AG04449 (cell line): Measurements from ENCODE around the gene CYFIP1.

Experiments
- CTCF ChIA-PET: fragments of 350-600 bp; formaldehyde crosslinking; extraction: SDS; loops from one replicate; lab custom pipeline; 2021; ENCODE audit warnings: antibody characterized with exemption; lab: Yijun Ruan, JAX
- POLR2A ChIA-PET: fragments of 400-600, 350-600 bp; formaldehyde crosslinking; extraction: SDS; loops from one replicate; lab custom pipeline; 2020; ENCODE audit warnings: antibody characterized with exemption, inconsistent platforms; lab: Yijun Ruan, JAX
- DNase-seq: peaks from one replicate; pipeline ENCODE4 v3.0.0-alpha.2; 2010; ENCODE audit warnings: low read depth, low spot score
- H3K4me3 ChIP-seq: 2 replicates; pipeline ENCODE4 v1.5.1; 2011; ENCODE audit warnings: low read depth, mild to moderate bottlenecking, control low read depth, low read length
- TF ChIP-seq, protein P1 (sequence below): IDR thresholded peaks from one replicate; pipeline ENCODE4 v1.5.1; 2011; ENCODE audit warnings: mild to moderate bottlenecking, moderate library complexity, low read length, control low read depth, inconsistent platforms; ENCODE audit not compliant: insufficient read depth; ENCODE audit errors: missing control alignments

CYFIP1 gene

DNA sequence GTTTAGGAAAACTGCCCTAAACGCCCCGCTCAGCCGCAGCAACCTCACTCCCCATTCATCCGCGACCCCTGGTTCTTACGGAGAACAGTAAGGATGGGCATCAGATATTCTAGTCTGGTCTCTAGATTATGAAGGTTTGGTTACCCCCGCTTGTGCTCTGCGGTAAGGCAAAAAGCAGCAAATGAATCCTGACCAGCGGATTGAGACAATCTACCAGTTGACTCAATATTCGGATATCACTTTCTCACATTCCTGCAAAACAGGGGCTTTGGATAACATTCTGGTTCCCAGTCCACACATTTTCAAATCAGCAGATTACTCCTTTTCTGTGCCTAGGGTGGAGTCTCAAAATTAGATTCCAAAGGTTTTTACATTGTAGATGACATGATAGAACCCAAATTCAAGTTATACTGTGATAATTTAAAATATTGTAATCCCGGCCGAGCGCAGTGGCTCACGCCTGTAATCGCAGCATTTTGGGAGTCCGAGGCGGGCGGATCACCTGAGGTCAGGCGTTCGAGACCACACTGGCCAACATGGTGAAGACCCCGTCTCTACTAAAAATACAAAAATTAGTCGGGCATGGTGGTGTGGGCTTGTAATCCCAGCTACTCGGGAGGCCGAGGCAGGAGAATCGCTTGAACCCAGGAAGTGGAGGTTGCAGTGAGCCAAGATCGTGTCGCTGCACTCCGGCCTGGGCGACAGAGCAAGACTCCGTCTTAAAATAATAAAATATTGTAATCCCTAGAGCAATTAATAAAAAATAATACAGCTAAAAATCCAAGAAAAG lies 1.1 kb upstream of the CYFIP1 start:
- POLR2A ChIA-PET = interaction anchor here (0.8 to 0.9 kb wide), 2 partner anchors 8 to 93 kb away, joined by 3 read pairs; no protein-coding TSS in a partner anchor
- CTCF ChIA-PET = no interaction called here
- H3K4me3 ChIP-seq = peak overlapping the region; percentile 87
- TF ChIP-seq, protein P1, sequence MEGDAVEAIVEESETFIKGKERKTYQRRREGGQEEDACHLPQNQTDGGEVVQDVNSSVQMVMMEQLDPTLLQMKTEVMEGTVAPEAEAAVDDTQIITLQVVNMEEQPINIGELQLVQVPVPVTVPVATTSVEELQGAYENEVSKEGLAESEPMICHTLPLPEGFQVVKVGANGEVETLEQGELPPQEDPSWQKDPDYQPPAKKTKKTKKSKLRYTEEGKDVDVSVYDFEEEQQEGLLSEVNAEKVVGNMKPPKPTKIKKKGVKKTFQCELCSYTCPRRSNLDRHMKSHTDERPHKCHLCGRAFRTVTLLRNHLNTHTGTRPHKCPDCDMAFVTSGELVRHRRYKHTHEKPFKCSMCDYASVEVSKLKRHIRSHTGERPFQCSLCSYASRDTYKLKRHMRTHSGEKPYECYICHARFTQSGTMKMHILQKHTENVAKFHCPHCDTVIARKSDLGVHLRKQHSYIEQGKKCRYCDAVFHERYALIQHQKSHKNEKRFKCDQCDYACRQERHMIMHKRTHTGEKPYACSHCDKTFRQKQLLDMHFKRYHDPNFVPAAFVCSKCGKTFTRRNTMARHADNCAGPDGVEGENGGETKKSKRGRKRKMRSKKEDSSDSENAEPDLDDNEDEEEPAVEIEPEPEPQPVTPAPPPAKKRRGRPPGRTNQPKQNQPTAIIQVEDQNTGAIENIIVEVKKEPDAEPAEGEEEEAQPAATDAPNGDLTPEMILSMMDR = no peak
- DNase-seq = no peak

DNA sequence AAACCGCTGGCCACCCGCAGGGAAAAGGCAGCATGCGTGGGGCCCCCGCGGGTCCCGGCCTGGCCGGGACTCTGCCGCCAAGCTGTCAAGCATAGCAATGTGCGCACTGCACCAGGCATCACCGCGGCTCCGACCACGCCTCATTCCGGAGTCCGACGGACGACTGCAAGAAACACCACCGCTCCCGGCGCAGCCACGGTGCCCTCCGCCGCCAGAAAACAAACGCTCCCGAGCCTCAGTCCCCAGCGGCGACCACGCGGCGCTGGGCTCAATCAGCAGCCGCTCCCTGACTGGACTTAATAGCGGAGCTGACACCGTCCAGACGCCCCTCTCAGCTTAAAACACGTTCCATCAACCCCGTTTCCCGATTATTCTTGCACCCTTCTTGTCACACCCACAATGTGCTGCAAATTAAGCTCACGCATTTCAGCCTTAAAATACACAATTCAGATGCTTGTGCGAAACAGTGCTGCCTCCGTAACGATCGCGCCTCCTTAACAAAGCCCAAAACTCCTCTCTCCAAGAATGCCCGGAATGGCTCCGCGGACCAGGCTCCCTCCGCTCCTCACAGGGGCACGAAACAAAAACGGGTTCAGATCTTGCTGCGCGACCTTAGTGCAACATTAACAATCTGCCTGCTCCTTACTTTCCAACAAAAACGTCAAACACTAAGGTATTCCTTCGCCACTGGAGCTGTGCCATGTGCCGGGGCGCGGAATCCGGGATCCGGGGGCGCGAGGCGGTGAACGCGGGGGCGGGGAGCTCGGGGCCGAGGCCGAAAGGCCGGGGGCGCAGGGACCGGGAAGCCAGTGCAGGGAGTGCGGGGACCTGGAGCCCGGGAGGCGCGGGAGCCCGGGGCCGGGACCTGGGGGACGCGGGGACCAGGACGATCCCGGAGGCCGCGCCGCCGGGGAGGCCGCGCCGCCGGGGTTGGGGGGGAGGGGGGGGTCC lies 655 bp downstream of the CYFIP1 start:
- ChIA-PET POLR2A (interaction anchor here (0.6 kb wide), 2 partner anchors 140 to 314 kb away, joined by 3 read pairs; no protein-coding TSS in a partner anchor), CTCF (interaction anchor here (0.7 to 1.5 kb wide), 3 partner anchors 15 to 57 kb away, joined by 3 to 4 read pairs (median 4); no protein-coding TSS in a partner anchor)
- no peak for DNase-seq
- TF ChIP-seq, protein P1 = no peak
- peak overlapping the region; percentile 87 for H3K4me3 ChIP-seq

DNA sequence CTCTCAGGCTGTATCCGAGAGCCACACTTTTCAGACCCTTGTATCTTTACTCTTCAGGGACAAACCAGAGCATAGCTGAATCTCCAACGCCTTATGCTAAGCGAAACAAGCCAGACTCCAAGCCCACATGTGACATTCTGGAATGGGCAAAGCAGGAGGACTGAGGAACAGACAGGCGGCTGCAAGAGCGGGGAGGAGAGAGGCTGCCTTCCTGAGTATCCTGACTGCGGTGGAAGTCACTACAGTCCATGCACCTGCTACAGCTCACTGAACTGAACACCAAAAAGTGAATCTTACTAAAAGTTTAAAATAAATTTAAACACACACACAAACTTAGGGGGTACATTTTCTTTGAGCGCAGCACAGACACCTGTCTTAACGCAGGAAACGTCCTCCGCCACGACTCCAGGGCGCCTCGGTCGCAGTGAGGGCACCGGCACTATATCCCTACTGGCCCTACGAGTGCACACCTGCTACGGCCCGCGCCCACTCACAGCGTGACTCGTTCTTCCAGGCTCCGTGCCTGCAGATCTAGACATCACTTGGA lies 1.4 kb downstream of the CYFIP1 start:
- ChIA-PET POLR2A (interaction anchor here (0.6 kb wide), 1 partner anchor 139 kb away, joined by 3 read pairs; no protein-coding TSS in a partner anchor), CTCF (interaction anchor here (0.7 to 1.5 kb wide), 3 partner anchors 15 to 58 kb away, joined by 3 to 4 read pairs (median 4); no protein-coding TSS in a partner anchor)
- TF ChIP-seq, protein P1 = no peak
- DNase-seq = no peak
- H3K4me3 ChIP-seq = peak overlapping the region; percentile 87

DNA sequence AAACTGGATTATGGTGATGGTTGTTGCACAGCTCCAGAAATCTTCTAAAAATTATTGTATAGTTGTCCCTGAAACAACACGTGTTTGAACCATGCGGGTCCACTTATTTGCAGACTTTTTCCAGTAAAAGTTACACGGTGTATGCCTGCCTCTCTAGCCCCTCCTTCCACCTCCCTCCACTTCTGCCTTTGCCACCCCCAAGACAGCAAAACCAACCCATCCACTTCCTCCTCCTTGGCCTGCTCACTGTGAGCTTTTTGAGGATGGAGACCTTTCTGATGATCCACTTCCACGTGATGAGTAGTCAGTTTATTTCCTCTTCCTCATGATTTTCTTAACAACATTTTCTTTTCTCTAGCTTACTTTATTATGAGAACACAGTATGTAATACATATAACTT lies 5.4 kb downstream of the CYFIP1 start:
- no peak for DNase-seq
- CTCF ChIA-PET = interaction anchor here (1.1 kb wide), 1 partner anchor 62 kb away, joined by 4 read pairs; no protein-coding TSS in a partner anchor
- POLR2A ChIA-PET = interaction anchor here (0.6 kb wide), 1 partner anchor 11 kb away, joined by 4 read pairs; no protein-coding TSS in a partner anchor
- TF ChIP-seq, protein P1 = no peak
- no peak overlapping the region for H3K4me3 ChIP-seq

DNA sequence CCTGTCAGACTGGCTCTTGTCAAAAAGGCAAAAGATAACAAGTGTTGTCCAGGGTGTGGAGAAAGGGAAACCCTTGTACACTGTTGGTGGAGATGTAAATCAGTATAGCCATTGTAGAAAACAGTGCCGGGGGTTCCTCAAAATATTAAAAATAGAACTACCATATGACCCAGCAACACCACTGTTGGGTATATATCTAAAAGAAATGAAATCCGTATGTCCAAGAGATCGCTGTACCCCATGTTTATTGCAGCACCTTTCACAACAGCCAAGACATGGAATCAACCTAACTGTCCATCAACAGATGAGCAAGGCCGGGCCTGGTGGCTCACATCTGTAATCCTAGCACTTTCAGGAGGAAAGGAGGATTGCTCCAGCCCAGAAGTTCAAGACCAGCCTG lies 6.2 kb downstream of the CYFIP1 start:
- DNase-seq = no peak
- ChIA-PET POLR2A (interaction anchor here (0.6 kb wide), 1 partner anchor 10 kb away, joined by 4 read pairs; no protein-coding TSS in a partner anchor), CTCF (no interaction called here)
- TF ChIP-seq, protein P1 = no peak
- no peak overlapping the region for H3K4me3 ChIP-seq
